Measurements from ENCODE around the gene ZNF217.
A peak's percentile ranks its signal among the peaks of the same experiment; 100 is the strongest.
"Not testable (repeated sequence)": the region's sequence is repeated elsewhere in the genome, so short reads cannot be mapped to it uniquely, and the experiment has no call there.

ZNF217 gene

DNA sequence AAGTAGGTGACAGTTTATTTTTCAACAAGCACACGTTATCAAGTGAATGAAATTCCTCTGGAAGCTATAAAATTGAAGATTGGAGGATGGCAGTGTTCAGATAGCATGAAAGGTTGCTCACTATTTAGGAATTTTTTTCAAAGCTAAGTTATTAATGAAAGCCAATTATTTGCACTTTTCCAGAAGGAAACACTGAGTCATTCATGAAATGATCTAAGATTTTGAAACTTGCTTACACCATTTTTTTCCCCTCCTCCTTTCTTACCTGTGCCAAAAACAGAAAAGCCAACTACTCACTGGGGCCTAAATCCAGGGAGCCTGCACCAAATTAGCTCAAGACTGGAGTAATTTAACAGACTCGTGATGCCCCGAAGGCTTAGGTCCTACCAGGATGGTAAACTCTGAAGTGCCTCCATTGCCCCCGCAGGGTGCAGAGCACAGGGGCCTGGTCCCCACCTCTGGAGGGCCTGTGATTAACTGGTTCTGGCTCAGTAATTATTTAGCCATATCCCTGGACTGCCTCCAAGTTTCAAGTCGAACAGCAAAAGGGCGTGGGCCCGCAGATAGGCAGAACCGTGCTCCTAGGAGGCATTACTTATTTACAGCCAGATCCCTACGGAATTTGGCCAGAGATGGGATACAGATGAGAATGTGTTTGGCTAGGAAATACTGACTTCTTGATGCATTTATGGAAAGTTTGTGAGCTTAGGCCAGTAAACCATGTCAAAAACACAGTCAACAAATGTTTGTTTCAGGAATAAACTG is 28.0 kb upstream of the ZNF217 start:
- Histone ChIP-seq H3F3A (ENCODE audit: low read depth) (peaks cover 5% of the 10 kb centered on the region; the same call in 1 of the 2 replicates), H3K4me2 (ENCODE audit: low read depth, low read length, poor library complexity, severe bottlenecking) (peak overlapping the region; percentile 47), H4K20me1 (ENCODE audit: insufficient read depth, low read length, poor library complexity, severe bottlenecking) (no peaks in the 10 kb centered on the region), H3K9ac (ENCODE audit: low read depth, low read length, poor library complexity, severe bottlenecking) (peak overlapping the region; percentile 40), H3K27me3 (ENCODE audit: insufficient read depth, low read length, poor library complexity, severe bottlenecking) (no peaks in the 10 kb centered on the region), H3K79me2 (ENCODE audit: insufficient read depth, low read length) (no peaks in the 10 kb centered on the region), H3K9me2 (replicated peaks; ENCODE audit: low read depth, low read length) (no peaks in the 10 kb centered on the region), H3K4me1 (ENCODE audit: insufficient read depth, low read length, poor library complexity, severe bottlenecking) (peaks cover 39% of the 10 kb centered on the region), H3K36me3 (ENCODE audit: insufficient read depth, low read length) (no peaks in the 10 kb centered on the region), H3K9me3 (ENCODE audit: insufficient read depth, low read depth, low read length) (no peaks in the 10 kb centered on the region), H2AFZ (ENCODE audit: low read length) (peak overlapping the region; percentile 51), H3K4me3 (ENCODE audit: low read length, poor library complexity, severe bottlenecking) (no peak overlapping the region)
- TF ChIP-seq CTCF (conservative IDR thresholded peaks at IDR 0.05; ENCODE audit: low read length) (no peak), EZH2phosphoT487 (IDR thresholded peaks at IDR 0.05; ENCODE audit: borderline replicate concordance) (no peak)

- not testable (repeated sequence) for H3K27me3 ChIP-seq (ENCODE audit: insufficient read depth, low read length, poor library complexity, severe bottlenecking); H3K36me3 ChIP-seq (ENCODE audit: insufficient read depth, low read length); H3K4me2 ChIP-seq (ENCODE audit: low read depth, low read length, poor library complexity, severe bottlenecking); H3F3A ChIP-seq (ENCODE audit: low read depth); H3K9ac ChIP-seq (ENCODE audit: low read depth, low read length, poor library complexity, severe bottlenecking); H3K4me3 ChIP-seq (ENCODE audit: low read length, poor library complexity, severe bottlenecking); H4K20me1 ChIP-seq (ENCODE audit: insufficient read depth, low read length, poor library complexity, severe bottlenecking); H3K9me3 ChIP-seq (ENCODE audit: insufficient read depth, low read depth, low read length); H2AFZ ChIP-seq (ENCODE audit: low read length); H3K79me2 ChIP-seq (ENCODE audit: insufficient read depth, low read length); H3K9me2 ChIP-seq (replicated peaks; ENCODE audit: low read depth, low read length)
- peaks cover 33% of the 10 kb centered on the region for H3K4me1 ChIP-seq (ENCODE audit: insufficient read depth, low read length, poor library complexity, severe bottlenecking)
Observed at GRCh38 chr20:53618490-53619000, 24.9 kb upstream of the ZNF217 start.

DNA sequence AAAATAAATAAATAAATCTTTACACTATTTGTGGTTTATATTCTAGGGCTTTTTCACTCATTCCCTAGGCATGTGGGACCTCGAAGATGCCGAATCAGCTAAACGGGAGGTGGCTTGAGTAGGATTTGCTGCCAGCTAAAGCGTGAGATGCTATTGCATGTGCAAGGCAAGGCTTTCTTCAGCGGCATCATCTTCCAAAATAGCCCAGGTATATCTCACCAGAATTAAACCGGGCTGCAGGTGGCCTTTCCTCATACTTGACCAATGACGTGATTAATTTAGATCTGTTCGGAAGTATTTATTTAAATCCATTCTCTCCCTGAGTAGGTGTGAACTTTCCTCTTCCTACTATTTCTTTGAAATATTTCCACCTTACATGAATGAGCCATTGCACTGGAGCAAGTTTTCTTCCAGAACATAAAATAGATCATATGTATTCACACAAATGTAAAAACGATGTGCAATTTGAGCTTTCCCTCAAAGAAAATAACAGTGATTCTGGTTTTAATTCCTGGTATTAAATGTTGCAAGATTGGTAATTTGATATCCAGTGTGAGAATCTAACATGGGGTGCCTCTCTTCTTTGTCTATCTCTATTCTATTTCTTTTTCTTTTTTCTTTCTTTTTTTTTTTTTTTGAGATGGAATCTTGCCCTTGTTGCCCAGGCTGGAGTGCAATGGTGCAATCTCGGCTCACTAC is 24.3 kb upstream of the ZNF217 start:
- H3K9ac ChIP-seq (ENCODE audit: low read depth, low read length, poor library complexity, severe bottlenecking), result no peak overlapping the region
- no peaks in the 10 kb centered on the region for H3K27me3 ChIP-seq (ENCODE audit: insufficient read depth, low read length, poor library complexity, severe bottlenecking)
- H3K9me3 ChIP-seq (ENCODE audit: insufficient read depth, low read depth, low read length), result no peaks in the 10 kb centered on the region
- H3K9me2 ChIP-seq (replicated peaks; ENCODE audit: low read depth, low read length), result no peaks in the 10 kb centered on the region
- no peak overlapping the region for H3K4me3 ChIP-seq (ENCODE audit: low read length, poor library complexity, severe bottlenecking)
- H2AFZ ChIP-seq (ENCODE audit: low read length), result no peak overlapping the region
- no peaks in the 10 kb centered on the region for H3K36me3 ChIP-seq (ENCODE audit: insufficient read depth, low read length)
- peaks cover 5% of the 10 kb centered on the region; the same call in 1 of the 2 replicates for H3F3A ChIP-seq (ENCODE audit: low read depth)
- H3K4me2 ChIP-seq (ENCODE audit: low read depth, low read length, poor library complexity, severe bottlenecking), result no peak overlapping the region
- no peaks in the 10 kb centered on the region for H3K79me2 ChIP-seq (ENCODE audit: insufficient read depth, low read length)
- H3K4me1 ChIP-seq (ENCODE audit: insufficient read depth, low read length, poor library complexity, severe bottlenecking), result peaks cover 33% of the 10 kb centered on the region
- TF ChIP-seq CTCF (conservative IDR thresholded peaks at IDR 0.05; ENCODE audit: low read length), result no peak
- TF ChIP-seq EZH2phosphoT487 (IDR thresholded peaks at IDR 0.05; ENCODE audit: borderline replicate concordance), result no peak
- no peaks in the 10 kb centered on the region for H4K20me1 ChIP-seq (ENCODE audit: insufficient read depth, low read length, poor library complexity, severe bottlenecking)

DNA sequence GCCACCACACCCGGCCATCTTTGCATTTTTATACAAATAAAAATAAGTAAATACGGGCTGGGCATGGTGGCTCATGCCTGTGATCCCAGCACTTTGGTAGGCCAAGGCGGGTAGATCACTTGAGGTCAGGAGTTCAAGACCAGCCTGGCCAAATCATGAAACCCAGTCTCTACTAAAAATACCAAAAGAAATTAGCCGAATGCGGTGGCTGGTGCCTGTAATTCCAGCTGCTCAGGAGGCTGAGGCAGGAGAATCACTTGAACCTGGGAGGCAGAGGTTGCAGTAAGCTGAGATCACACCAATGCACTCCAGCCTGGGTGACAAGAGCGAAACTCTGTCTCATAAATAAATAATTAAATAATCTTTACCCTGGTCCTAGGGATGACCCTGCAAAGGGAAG is 22.9 kb upstream of the ZNF217 start:
- not testable (repeated sequence) for H3K79me2 ChIP-seq (ENCODE audit: insufficient read depth, low read length); H4K20me1 ChIP-seq (ENCODE audit: insufficient read depth, low read length, poor library complexity, severe bottlenecking); H3K9me2 ChIP-seq (replicated peaks; ENCODE audit: low read depth, low read length); H3K4me2 ChIP-seq (ENCODE audit: low read depth, low read length, poor library complexity, severe bottlenecking); H3K9me3 ChIP-seq (ENCODE audit: insufficient read depth, low read depth, low read length); H2AFZ ChIP-seq (ENCODE audit: low read length); H3K9ac ChIP-seq (ENCODE audit: low read depth, low read length, poor library complexity, severe bottlenecking); H3K27me3 ChIP-seq (ENCODE audit: insufficient read depth, low read length, poor library complexity, severe bottlenecking); H3K36me3 ChIP-seq (ENCODE audit: insufficient read depth, low read length); H3K4me3 ChIP-seq (ENCODE audit: low read length, poor library complexity, severe bottlenecking); H3F3A ChIP-seq (ENCODE audit: low read depth)
- peaks cover 20% of the 10 kb centered on the region for H3K4me1 ChIP-seq (ENCODE audit: insufficient read depth, low read length, poor library complexity, severe bottlenecking)

Measured in Loucy (cell line).